ENCODE measurements around the gene MAD1L1. TPM values are rescaled to one million over a fixed set of nuclear protein-coding genes. Genes with fewer than 3 reads are reported as not detected.

The MAD1L1 gene
- total RNA-seq, 1 donor from 2014 or later = 32.7 TPM

- H3K9me3 Mint-ChIP-seq (ENCODE audit: unreplicated experiment) = no peaks in the 10 kb centered on the region
- H3K36me3 Mint-ChIP-seq (ENCODE audit: unreplicated experiment) = no peaks in the 10 kb centered on the region
- no peak for DNase-seq (ENCODE audit: extremely low spot score, unreplicated experiment)
- H3K27me3 Mint-ChIP-seq (ENCODE audit: unreplicated experiment) = no peaks in the 10 kb centered on the region
- no peaks in the 10 kb centered on the region for H3K4me1 Mint-ChIP-seq (ENCODE audit: unreplicated experiment)
- no peak overlapping the region for H3K4me3 Mint-ChIP-seq (ENCODE audit: unreplicated experiment)
- no peak for TF ChIP-seq CTCF (IDR thresholded peaks at IDR 0.05)
- H3K27ac Mint-ChIP-seq (ENCODE audit: unreplicated experiment) = no peak overlapping the region
These were observed 364.1 kb downstream of the MAD1L1 start for GRCh38 chr7:1868516-1869165.

- H3K27ac Mint-ChIP-seq (ENCODE audit: unreplicated experiment) = no peak overlapping the region
- H3K27me3 Mint-ChIP-seq (ENCODE audit: unreplicated experiment) = no peaks in the 10 kb centered on the region
- H3K4me1 Mint-ChIP-seq (ENCODE audit: unreplicated experiment) = no peaks in the 10 kb centered on the region
- no peak for TF ChIP-seq CTCF (IDR thresholded peaks at IDR 0.05)
- no peaks in the 10 kb centered on the region for H3K9me3 Mint-ChIP-seq (ENCODE audit: unreplicated experiment)
- no peak overlapping the region for H3K4me3 Mint-ChIP-seq (ENCODE audit: unreplicated experiment)
- no peak for DNase-seq (ENCODE audit: extremely low spot score, unreplicated experiment)
- no peaks in the 10 kb centered on the region for H3K36me3 Mint-ChIP-seq (ENCODE audit: unreplicated experiment)
These were observed 365.1 kb downstream of the MAD1L1 start for GRCh38 chr7:1867370-1868260.

- no peak overlapping the region for H3K4me3 Mint-ChIP-seq (ENCODE audit: unreplicated experiment)
These were observed 366.1 kb downstream of the MAD1L1 start for GRCh38 chr7:1866601-1867000.

GRCh38 chr7:1865571-1866255, 367.0 kb downstream of the MAD1L1 start:
- TF ChIP-seq CTCF (IDR thresholded peaks at IDR 0.05) = no peak
- no peak overlapping the region for H3K27ac Mint-ChIP-seq (ENCODE audit: unreplicated experiment)
- no peaks in the 10 kb centered on the region for H3K4me1 Mint-ChIP-seq (ENCODE audit: unreplicated experiment)
- no peaks in the 10 kb centered on the region for H3K36me3 Mint-ChIP-seq (ENCODE audit: unreplicated experiment)
- no peak overlapping the region for H3K4me3 Mint-ChIP-seq (ENCODE audit: unreplicated experiment)
- H3K27me3 Mint-ChIP-seq (ENCODE audit: unreplicated experiment) = no peaks in the 10 kb centered on the region
- H3K9me3 Mint-ChIP-seq (ENCODE audit: unreplicated experiment) = no peaks in the 10 kb centered on the region
- no peak for DNase-seq (ENCODE audit: extremely low spot score, unreplicated experiment)

More at GRCh38 chr7:1866601-1867000, 366.1 kb downstream of the MAD1L1 start:
- Mint-ChIP-seq H3K27me3 (ENCODE audit: unreplicated experiment) (no peaks in the 10 kb centered on the region), H3K9me3 (ENCODE audit: unreplicated experiment) (no peaks in the 10 kb centered on the region), H3K4me1 (ENCODE audit: unreplicated experiment) (no peaks in the 10 kb centered on the region), H3K36me3 (ENCODE audit: unreplicated experiment) (no peaks in the 10 kb centered on the region), H3K27ac (ENCODE audit: unreplicated experiment) (no peak overlapping the region)
- DNase-seq (ENCODE audit: extremely low spot score, unreplicated experiment) = no peak
- no peak for TF ChIP-seq CTCF (IDR thresholded peaks at IDR 0.05)

Measured in osteocyte (in vitro differentiated cells).